Endothelial cell of umbilical vein (primary cell): Measurements from ENCODE around the gene GPR32.

Experiments
- EZH2 ChIP-seq: IDR thresholded peaks from 2 replicates; pipeline ENCODE4 v1.6.1; 2012; ENCODE audit warnings: borderline replicate concordance, low read depth, mild to moderate bottlenecking, moderate library complexity, low read length, inconsistent platforms; ENCODE audit not compliant: severe bottlenecking
- GATA2 ChIP-seq: IDR thresholded peaks from 2 replicates; pipeline ENCODE4 v1.7.0; 2011; ENCODE audit warnings: low read depth, mild to moderate bottlenecking, moderate library complexity, mixed read lengths, low read length; ENCODE audit not compliant: insufficient read length, insufficient read depth
- JUN ChIP-seq: IDR thresholded peaks from 2 replicates; pipeline ENCODE4 v1.6.1; 2011; ENCODE audit warnings: borderline replicate concordance, low read depth; ENCODE audit not compliant: insufficient read length, insufficient read depth
- MYC ChIP-seq: IDR thresholded peaks from one replicate; pipeline ENCODE4 v1.6.1; 2011; ENCODE audit warnings: mild to moderate bottlenecking, low read depth, low read length
- POLR2A ChIP-seq: IDR thresholded peaks from 2 replicates; pipeline ENCODE4 v1.6.1; 2012; ENCODE audit warnings: low read depth, mild to moderate bottlenecking, control low read depth, low read length
- POLR2AphosphoS5 ChIP-seq: IDR thresholded peaks from 2 replicates; pipeline ENCODE4 v1.6.1; 2012; ENCODE audit warnings: low read depth, mild to moderate bottlenecking, control low read depth, low read length, moderate library complexity; ENCODE audit not compliant: insufficient read depth
- TF ChIP-seq, protein P1 (sequence below), 2 donors: IDR thresholded peaks; 1 replicate in 1 of 2; 2 replicates in 1 of 2; pipeline ENCODE4 v1.5.1; 2011; ENCODE audit warnings: low read length in 2 of 2, mild to moderate bottlenecking in 2 of 2, moderate library complexity in 2 of 2, control low read depth in 1 of 2, inconsistent platforms in 1 of 2, low read depth in 1 of 2; ENCODE audit not compliant: insufficient read depth in 1 of 2; ENCODE audit errors: extremely low read depth in 1 of 2
- TF ChIP-seq, protein P2 (sequence below): IDR thresholded peaks from 2 replicates; pipeline ENCODE4 v1.6.1; 2011; ENCODE audit not compliant: insufficient read depth, insufficient read length

DNA sequence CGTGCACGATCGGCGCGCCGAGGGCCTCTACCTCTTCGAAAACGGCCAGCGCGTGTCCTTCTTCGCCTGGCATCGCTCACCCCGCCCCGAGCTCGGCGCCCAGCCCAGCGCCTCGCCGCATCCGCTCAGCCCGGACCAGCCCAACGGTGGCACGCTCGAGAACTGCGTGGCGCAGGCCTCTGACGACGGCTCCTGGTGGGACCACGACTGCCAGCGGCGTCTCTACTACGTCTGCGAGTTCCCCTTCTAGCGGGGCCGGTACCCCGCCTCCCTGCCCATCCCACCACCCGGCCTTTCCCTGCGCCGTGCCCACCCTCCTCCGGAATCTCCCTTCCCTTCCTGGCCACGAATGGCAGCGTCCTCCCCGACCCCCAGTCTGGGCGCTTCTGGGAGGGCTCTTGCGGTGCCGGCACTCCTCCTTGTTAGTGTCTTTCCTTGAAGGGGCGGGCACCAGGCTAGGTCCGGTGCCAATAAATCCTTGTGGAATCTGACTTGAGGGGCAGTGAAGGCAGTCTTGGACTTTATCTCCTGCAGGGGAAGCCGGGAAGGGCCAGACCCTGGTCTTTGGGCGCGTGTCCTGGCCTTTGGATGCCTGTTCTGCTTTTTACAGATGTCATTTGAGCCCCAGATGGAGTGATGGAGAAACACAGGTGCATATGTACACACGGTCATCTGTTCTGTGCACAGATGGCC lies 44.9 kb upstream of the GPR32 start:
- TF ChIP-seq JUN (no peak), POLR2AphosphoS5 (no peak), EZH2 (no peak), POLR2A (no peak), MYC (no peak), GATA2 (no peak)
- TF ChIP-seq, protein P1, sequence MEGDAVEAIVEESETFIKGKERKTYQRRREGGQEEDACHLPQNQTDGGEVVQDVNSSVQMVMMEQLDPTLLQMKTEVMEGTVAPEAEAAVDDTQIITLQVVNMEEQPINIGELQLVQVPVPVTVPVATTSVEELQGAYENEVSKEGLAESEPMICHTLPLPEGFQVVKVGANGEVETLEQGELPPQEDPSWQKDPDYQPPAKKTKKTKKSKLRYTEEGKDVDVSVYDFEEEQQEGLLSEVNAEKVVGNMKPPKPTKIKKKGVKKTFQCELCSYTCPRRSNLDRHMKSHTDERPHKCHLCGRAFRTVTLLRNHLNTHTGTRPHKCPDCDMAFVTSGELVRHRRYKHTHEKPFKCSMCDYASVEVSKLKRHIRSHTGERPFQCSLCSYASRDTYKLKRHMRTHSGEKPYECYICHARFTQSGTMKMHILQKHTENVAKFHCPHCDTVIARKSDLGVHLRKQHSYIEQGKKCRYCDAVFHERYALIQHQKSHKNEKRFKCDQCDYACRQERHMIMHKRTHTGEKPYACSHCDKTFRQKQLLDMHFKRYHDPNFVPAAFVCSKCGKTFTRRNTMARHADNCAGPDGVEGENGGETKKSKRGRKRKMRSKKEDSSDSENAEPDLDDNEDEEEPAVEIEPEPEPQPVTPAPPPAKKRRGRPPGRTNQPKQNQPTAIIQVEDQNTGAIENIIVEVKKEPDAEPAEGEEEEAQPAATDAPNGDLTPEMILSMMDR (IDR thresholded peaks at IDR 0.05; ENCODE audit: extremely low read depth in 1 of 2, insufficient read depth in 1 of 2, low read depth in 1 of 2, low read length in 2 of 2) = no peak
- TF ChIP-seq, protein P2, sequence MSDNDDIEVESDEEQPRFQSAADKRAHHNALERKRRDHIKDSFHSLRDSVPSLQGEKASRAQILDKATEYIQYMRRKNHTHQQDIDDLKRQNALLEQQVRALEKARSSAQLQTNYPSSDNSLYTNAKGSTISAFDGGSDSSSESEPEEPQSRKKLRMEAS = no peak
